Measurements from ENCODE around the gene TSPAN33.
"Not testable (repeated sequence)": the region's sequence is repeated elsewhere in the genome, so short reads cannot be mapped to it uniquely, and the experiment has no call there.

TSPAN33 gene

GRCh38 chr7:129108581-129108980, 35.9 kb upstream of the TSPAN33 start:
- no peak overlapping the region for H3K4me3 ChIP-seq (ENCODE audit: low read length)
- no peak for DNase-seq (ENCODE audit: low read depth)
- no peak for TF ChIP-seq CTCF (conservative IDR thresholded peaks at IDR 0.05; ENCODE audit: low read depth, low read length)

- DNase-seq (ENCODE audit: low read depth) = no peak
- no peak for TF ChIP-seq CTCF (conservative IDR thresholded peaks at IDR 0.05; ENCODE audit: low read depth, low read length)
- no peak overlapping the region for H3K4me3 ChIP-seq (ENCODE audit: low read length)
Measured at GRCh38 chr7:129110258-129110981, 34.1 kb upstream of the TSPAN33 start.

GRCh38 chr7:129110982-129111376, 33.5 kb upstream of the TSPAN33 start:
- no peak overlapping the region for H3K4me3 ChIP-seq (ENCODE audit: low read length)
- no peak for TF ChIP-seq CTCF (conservative IDR thresholded peaks at IDR 0.05; ENCODE audit: low read depth, low read length)
- no peak for DNase-seq (ENCODE audit: low read depth)

- DNase-seq (ENCODE audit: low read depth) = no peak
- H3K4me3 ChIP-seq (ENCODE audit: low read length) = no peak overlapping the region
- TF ChIP-seq CTCF (conservative IDR thresholded peaks at IDR 0.05; ENCODE audit: low read depth, low read length) = no peak
Measured at GRCh38 chr7:129115676-129116075, 28.8 kb upstream of the TSPAN33 start.

GRCh38 chr7:129118182-129118581, 26.3 kb upstream of the TSPAN33 start:
- no peak overlapping the region for H3K4me3 ChIP-seq (ENCODE audit: low read length)
- TF ChIP-seq CTCF (conservative IDR thresholded peaks at IDR 0.05; ENCODE audit: low read depth, low read length) = no peak
- no peak for DNase-seq (ENCODE audit: low read depth)

- no peak for DNase-seq (ENCODE audit: low read depth)
- no peak overlapping the region for H3K4me3 ChIP-seq (ENCODE audit: low read length)
- TF ChIP-seq CTCF (conservative IDR thresholded peaks at IDR 0.05; ENCODE audit: low read depth, low read length) = no peak
Measured at GRCh38 chr7:129118976-129119375, 25.5 kb upstream of the TSPAN33 start.

GRCh38 chr7:129121501-129122077, 22.9 kb upstream of the TSPAN33 start:
- DNase-seq (ENCODE audit: low read depth); H3K4me3 ChIP-seq (ENCODE audit: low read length): not testable (repeated sequence)
